HS-27A (cell line): Measurements from ENCODE around the gene GTF2A1L.
"Not testable (repeated sequence)": the region's sequence is repeated elsewhere in the genome, so short reads cannot be mapped to it uniquely, and the experiment has no call there.

ENCODE experiments used
- DNase-seq: peaks from one replicate; pipeline ENCODE4 v3.0.0-alpha.2; 2012; ENCODE audit warnings: low read depth, missing footprints

GTF2A1L gene

GRCh38 chr2:48613211-48613610 is 4.4 kb upstream of the GTF2A1L start:
- DNase-seq = no peak

GRCh38 chr2:48614581-48614980 is 3.1 kb upstream of the GTF2A1L start:
- not testable (repeated sequence) for DNase-seq

- DNase-seq = no peak
Observed at GRCh38 chr2:48619526-48619925, 1.9 kb downstream of the GTF2A1L start.

GRCh38 chr2:48620604-48621003 is 2.9 kb downstream of the GTF2A1L start:
- DNase-seq = no peak

- peak; percentile 36 for DNase-seq
Observed at GRCh38 chr2:48622691-48623090, 5.0 kb downstream of the GTF2A1L start.

- no peak for DNase-seq
Observed at GRCh38 chr2:48624696-48625095, 7.0 kb downstream of the GTF2A1L start.

- no peak for DNase-seq
Observed at GRCh38 chr2:48626047-48626446, 8.4 kb downstream of the GTF2A1L start.

- no peak for DNase-seq
Observed at GRCh38 chr2:48633143-48633542, 15.5 kb downstream of the GTF2A1L start.

- DNase-seq = no peak
Observed at GRCh38 chr2:48635786-48636185, 18.1 kb downstream of the GTF2A1L start.

- no peak for DNase-seq
Observed at GRCh38 chr2:48638261-48638660, 20.6 kb downstream of the GTF2A1L start.

GRCh38 chr2:48651158-48651790 is 33.6 kb downstream of the GTF2A1L start:
- peak; percentile 19 for DNase-seq

GRCh38 chr2:48668992-48669391 is 51.3 kb downstream of the GTF2A1L start:
- DNase-seq = no peak

GRCh38 chr2:48673581-48673980 is 55.9 kb downstream of the GTF2A1L start:
- DNase-seq = no peak

- DNase-seq = no peak
Observed at GRCh38 chr2:48674933-48675332, 57.3 kb downstream of the GTF2A1L start.

GRCh38 chr2:48677450-48677849 is 59.8 kb downstream of the GTF2A1L start:
- DNase-seq = no peak

GRCh38 chr2:48685126-48685525 is 67.5 kb downstream of the GTF2A1L start:
- no peak for DNase-seq

- DNase-seq = no peak
Observed at GRCh38 chr2:48691935-48692691, 74.5 kb downstream of the GTF2A1L start.

- no peak for DNase-seq
Observed at GRCh38 chr2:48693066-48693465, 75.4 kb downstream of the GTF2A1L start.

GRCh38 chr2:48693645-48694044 is 76.0 kb downstream of the GTF2A1L start:
- DNase-seq = no peak

- no peak for DNase-seq
Observed at GRCh38 chr2:48694149-48694548, 76.5 kb downstream of the GTF2A1L start.

GRCh38 chr2:48695991-48696390 is 78.3 kb downstream of the GTF2A1L start:
- DNase-seq = no peak

GRCh38 chr2:48696881-48697280 is 79.2 kb downstream of the GTF2A1L start:
- no peak for DNase-seq

- DNase-seq = no peak
Observed at GRCh38 chr2:48699348-48699930, 81.8 kb downstream of the GTF2A1L start.
